ENCODE measurements around the gene BCHE.

- TF ChIP-seq EZH2 (IDR thresholded peaks at IDR 0.05; ENCODE audit: borderline replicate concordance, low read depth, low read length, severe bottlenecking) = no peak
- no peak for TF ChIP-seq CTCF (IDR thresholded peaks at IDR 0.05; ENCODE audit: borderline replicate concordance, extremely low read depth, low read length, poor library complexity, severe bottlenecking)
Measured at GRCh38 chr3:165729756-165730155, 107.5 kb downstream of the BCHE start.
